Spleen (tissue), 11 donors: ENCODE measurements around the gene CFAP77. TPM values are rescaled to one million over a fixed set of nuclear protein-coding genes. Genes with fewer than 3 reads are reported as not detected.
A peak's percentile ranks its signal among the peaks of the same experiment; 100 is the strongest.

ENCODE experiments used
- DNase-seq: peaks from one replicate; pipeline ENCODE4 v3.0.0-alpha.2; 2020
- H3K27ac ChIP-seq, 8 donors: fragments of 200-600 bp; sonication (generic) in 7 of 8; 1 replicate in 4 of 8; 2 replicates in 4 of 8; pipeline versions ENCODE4 v1.5.0 to v1.8.0; 2016 to 2021; ENCODE audit warnings: inconsistent platforms in 4 of 8, mild to moderate bottlenecking in 4 of 8, moderate library complexity in 1 of 8
- H3K27me3 ChIP-seq, 7 donors: fragments of 200-600 bp; sonication (generic) in 6 of 7; replicated peaks in 1 of 7; 1 replicate in 4 of 7; 2 replicates in 3 of 7; pipeline versions ENCODE4 v1.5.0 to v1.8.0; 2016 to 2021; ENCODE audit warnings: inconsistent platforms in 3 of 7, mild to moderate bottlenecking in 1 of 7
- H3K36me3 ChIP-seq, 6 donors: fragments of 200-600 bp; sonication (generic) in 5 of 6; 1 replicate in 4 of 6; 2 replicates in 2 of 6; pipeline versions ENCODE4 v1.5.0 to v1.8.0; 2016 to 2021; ENCODE audit warnings: inconsistent platforms in 2 of 6
- H3K4me1 ChIP-seq, 6 donors: fragments of 200-600 bp; sonication (generic) in 5 of 6; 1 replicate in 3 of 6; 2 replicates in 3 of 6; pipeline versions ENCODE4 v1.5.0 to v1.8.0; 2016 to 2021; ENCODE audit warnings: inconsistent platforms in 3 of 6
- H3K4me3 ChIP-seq, 8 donors: fragments of 200-600 bp; sonication (generic) in 7 of 8; 1 replicate in 4 of 8; 2 replicates in 4 of 8; pipeline versions ENCODE4 v1.5.0 to v1.8.0; 2016 to 2021; ENCODE audit warnings: inconsistent platforms in 4 of 8, mild to moderate bottlenecking in 4 of 8, moderate library complexity in 2 of 8
- H3K9me3 ChIP-seq, 8 donors: fragments of 200-600 bp; sonication (generic) in 7 of 8; 1 replicate in 4 of 8; 2 replicates in 4 of 8; pipeline versions ENCODE4 v1.5.0 to v1.8.0; 2016 to 2021; ENCODE audit warnings: inconsistent platforms in 4 of 8
- POLR2A ChIP-seq, 3 donors: fragments of 450-650 bp; IDR thresholded peaks; one replicate each; pipeline ENCODE4 v1.5.1; 2017; ENCODE audit warnings: antibody characterized with exemption in 3 of 3, mild to moderate bottlenecking in 1 of 3
- POLR2AphosphoS5 ChIP-seq, 3 donors: sonication (generic); formaldehyde crosslinking; IDR thresholded peaks; one replicate each; pipeline ENCODE4 v1.5.1; 2017; ENCODE audit warnings: antibody characterized with exemption in 3 of 3
- WGBS, 5 donors: extraction: QIAGEN DNeasy Blood & Tissue Kit in 3 of 5; methylation state at CpG; one replicate each; pipeline versions ENCODE4 v1.1.5 to v1.1.7; 2013 to 2018; 5-methylcytosine and 5-hydroxymethylcytosine counted together
- intact Hi-C: fragments of 100-400 bp; cut with DNase I; formaldehyde crosslinking; loops from one replicate; pipeline ENCODE4 v1.15.0; 2023; ENCODE audit warnings: low total_unique reads
- polyA plus RNA-seq, 3 donors: library from polyadenylated mRNA; stranded (reverse); fragments of 200-250 nt; gene quantifications; one replicate each; pipeline ENCODE4 v1.2.1, GENCODE V29; 2013
- total RNA-seq, 7 donors: library from RNA; depleted of rRNA in 3 of 7; stranded (reverse); fragments of >200 nt in 3 of 7; fragmentation: NEBNext Ultra II Directional in 4 of 7; extraction: Animal tissue kit (Norgen Biotek cat#: 25700) in 4 of 7; gene quantifications; one replicate each; pipeline versions ENCODE4 v1.1.0 to v1.2.1, GENCODE V29; 2016 to 2021
- TF ChIP-seq, protein P1 (sequence below), 11 experiments: fragments of 200-600 bp in 7 of 11; fragments of 450-650 bp in 4 of 11; sonication (generic) in 4 of 11; IDR thresholded peaks in 8 of 11; conservative IDR thresholded peaks in 3 of 11; 1 replicate in 7 of 11; 2 replicates in 4 of 11; pipeline versions ENCODE4 v1.4.0 to v1.8.0; 2016 to 2021; ENCODE audit warnings: antibody characterized with exemption in 11 of 11, inconsistent platforms in 4 of 11, mild to moderate bottlenecking in 1 of 11
- donor health status: healthy with polysubstance abuse.
- donor health status: DM: no; HTN: no; CAD: no; lungs with moderate emphysema.
- donor health status: DM: no; HTN: no; CAD: no.
- donor health status: Bipolar disorder and iron deficiency.
- donor health status: healthy.
- donor health status: DM: no; HTN: no; CAD: no.
- donor health status: DM: yes; HTN: yes; CAD: no.

CFAP77 gene
- total and polyA plus RNA-seq, 10 donors, result 0.06 TPM; not detected in 9

DNA sequence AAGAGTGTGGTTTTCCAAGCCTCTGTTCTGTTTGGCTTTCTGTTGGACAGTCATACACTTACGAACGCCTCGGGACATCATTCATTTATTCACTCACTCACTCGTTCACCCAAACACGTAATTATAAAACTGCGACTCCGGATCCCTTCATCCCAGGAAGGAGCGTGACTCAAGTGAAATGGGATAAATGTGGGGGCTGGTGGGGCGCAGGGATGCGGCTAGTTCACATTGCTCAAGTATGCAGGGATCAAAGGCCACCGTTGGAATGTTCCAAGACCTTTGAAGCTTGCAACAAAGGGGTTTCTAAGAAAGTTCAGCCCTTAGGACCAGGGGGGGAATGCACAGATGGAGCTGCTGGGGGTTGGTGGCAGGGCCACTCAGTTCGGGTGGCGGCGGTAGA is 64.2 kb downstream of the CFAP77 start:
- TF ChIP-seq, protein P1, sequence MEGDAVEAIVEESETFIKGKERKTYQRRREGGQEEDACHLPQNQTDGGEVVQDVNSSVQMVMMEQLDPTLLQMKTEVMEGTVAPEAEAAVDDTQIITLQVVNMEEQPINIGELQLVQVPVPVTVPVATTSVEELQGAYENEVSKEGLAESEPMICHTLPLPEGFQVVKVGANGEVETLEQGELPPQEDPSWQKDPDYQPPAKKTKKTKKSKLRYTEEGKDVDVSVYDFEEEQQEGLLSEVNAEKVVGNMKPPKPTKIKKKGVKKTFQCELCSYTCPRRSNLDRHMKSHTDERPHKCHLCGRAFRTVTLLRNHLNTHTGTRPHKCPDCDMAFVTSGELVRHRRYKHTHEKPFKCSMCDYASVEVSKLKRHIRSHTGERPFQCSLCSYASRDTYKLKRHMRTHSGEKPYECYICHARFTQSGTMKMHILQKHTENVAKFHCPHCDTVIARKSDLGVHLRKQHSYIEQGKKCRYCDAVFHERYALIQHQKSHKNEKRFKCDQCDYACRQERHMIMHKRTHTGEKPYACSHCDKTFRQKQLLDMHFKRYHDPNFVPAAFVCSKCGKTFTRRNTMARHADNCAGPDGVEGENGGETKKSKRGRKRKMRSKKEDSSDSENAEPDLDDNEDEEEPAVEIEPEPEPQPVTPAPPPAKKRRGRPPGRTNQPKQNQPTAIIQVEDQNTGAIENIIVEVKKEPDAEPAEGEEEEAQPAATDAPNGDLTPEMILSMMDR (IDR thresholded peaks at IDR 0.05 in 8 of 11, conservative IDR thresholded peaks at IDR 0.05 in 3 of 11), result no peak
- intact Hi-C loops, result no loop called here
- Histone ChIP-seq H3K36me3 (no peaks in the 10 kb centered on the region), H3K4me1 (no peaks in the 10 kb centered on the region), H3K4me3 (no peak overlapping the region), H3K27me3 (peaks cover 0 to 17% (median 0%) of the 10 kb centered on the region in 7 donors), H3K9me3 (no peaks in the 10 kb centered on the region), H3K27ac (no peak overlapping the region)
- 79 to 84% (median 81%) methylated on average over 14 of the region's 14 CpGs for WGBS, 5 donors
- DNase-seq, result peak; percentile 24

DNA sequence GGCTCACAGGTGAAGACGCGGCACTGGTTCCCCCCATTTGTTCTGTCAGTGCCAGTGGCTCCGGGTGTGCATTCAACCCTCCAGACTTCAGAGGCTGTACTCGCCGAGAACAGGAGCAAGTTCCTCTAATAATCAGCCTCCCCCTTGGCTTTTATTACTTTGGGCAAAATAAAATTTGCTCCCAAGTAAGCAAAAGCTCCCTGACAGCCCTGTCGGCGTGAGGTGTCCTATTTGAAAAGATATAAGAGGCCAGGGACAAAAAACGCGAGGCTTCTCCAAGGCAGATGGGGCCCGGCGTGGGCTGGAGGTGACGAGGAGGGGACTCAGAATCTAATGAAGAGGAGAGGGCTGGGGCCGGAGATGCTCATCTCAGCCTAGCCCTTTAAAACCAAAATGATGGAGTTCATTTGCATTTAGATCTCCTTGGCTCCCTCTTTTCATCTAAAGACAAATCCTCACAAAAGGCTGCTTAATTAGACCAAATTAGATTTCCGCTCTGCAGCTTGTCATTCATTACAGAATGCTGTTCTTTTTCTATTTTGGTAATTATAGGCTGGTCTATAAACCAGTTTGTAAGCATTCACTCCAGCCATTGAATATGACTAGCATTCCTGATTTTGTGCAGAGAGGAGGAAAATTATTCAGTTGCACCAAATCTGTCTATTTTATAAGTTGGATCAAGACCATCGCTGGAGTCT is 68.5 kb downstream of the CFAP77 start:
- peaks cover 0 to 56% (median 9%) of the 10 kb centered on the region in 7 donors for H3K27me3 ChIP-seq
- intact Hi-C loops, result no loop called here
- H3K9me3 ChIP-seq, result no peaks in the 10 kb centered on the region
- no peaks in the 10 kb centered on the region for H3K36me3 ChIP-seq
- WGBS, 5 donors, result 81 to 87% (median 83%) methylated on average over 15 of the region's 15 CpGs
- no peak for DNase-seq
- no peak overlapping the region for H3K4me3 ChIP-seq
- TF ChIP-seq POLR2A (IDR thresholded peaks at IDR 0.05) (no peak), POLR2AphosphoS5 (IDR thresholded peaks at IDR 0.05) (no peak)
- TF ChIP-seq, protein P1 (IDR thresholded peaks at IDR 0.05 in 8 of 11, conservative IDR thresholded peaks at IDR 0.05 in 3 of 11), result no peak
- no peaks in the 10 kb centered on the region for H3K4me1 ChIP-seq
- no peak overlapping the region for H3K27ac ChIP-seq

DNA sequence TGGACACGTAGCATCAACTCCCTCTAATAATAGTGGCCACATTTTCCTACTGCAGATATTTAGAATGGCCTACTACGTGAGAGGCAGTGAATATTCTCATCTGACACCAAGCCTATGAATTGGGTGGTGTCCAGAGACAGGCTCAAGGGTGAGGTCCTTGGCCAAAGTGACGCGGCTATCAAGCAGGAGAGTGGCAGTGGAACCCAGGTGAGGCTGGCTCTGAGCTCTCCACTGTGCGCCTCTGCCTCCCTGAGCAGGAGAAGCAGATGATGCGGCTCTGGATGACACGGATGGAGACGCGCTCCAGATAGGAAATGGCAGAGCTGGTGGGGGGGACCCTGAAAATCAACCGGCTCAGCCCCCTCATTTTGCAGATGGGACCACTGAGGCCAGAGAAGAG is 69.7 kb downstream of the CFAP77 start:
- Histone ChIP-seq H3K4me1 (no peaks in the 10 kb centered on the region), H3K27ac (no peak overlapping the region), H3K36me3 (no peaks in the 10 kb centered on the region), H3K9me3 (no peaks in the 10 kb centered on the region), H3K4me3 (no peak overlapping the region), H3K27me3 (peaks cover 0 to 60% (median 9%) of the 10 kb centered on the region in 7 donors)
- TF ChIP-seq POLR2A (IDR thresholded peaks at IDR 0.05), result no peak
- TF ChIP-seq, protein P1 (IDR thresholded peaks at IDR 0.05 in 8 of 11, conservative IDR thresholded peaks at IDR 0.05 in 3 of 11), result no peak
- no peak for TF ChIP-seq POLR2AphosphoS5 (IDR thresholded peaks at IDR 0.05)
- WGBS, 5 donors, result 90 to 97% (median 95%) methylated on average over 10 of the region's 10 CpGs
- intact Hi-C loops, result no loop called here
- no peak for DNase-seq

DNA sequence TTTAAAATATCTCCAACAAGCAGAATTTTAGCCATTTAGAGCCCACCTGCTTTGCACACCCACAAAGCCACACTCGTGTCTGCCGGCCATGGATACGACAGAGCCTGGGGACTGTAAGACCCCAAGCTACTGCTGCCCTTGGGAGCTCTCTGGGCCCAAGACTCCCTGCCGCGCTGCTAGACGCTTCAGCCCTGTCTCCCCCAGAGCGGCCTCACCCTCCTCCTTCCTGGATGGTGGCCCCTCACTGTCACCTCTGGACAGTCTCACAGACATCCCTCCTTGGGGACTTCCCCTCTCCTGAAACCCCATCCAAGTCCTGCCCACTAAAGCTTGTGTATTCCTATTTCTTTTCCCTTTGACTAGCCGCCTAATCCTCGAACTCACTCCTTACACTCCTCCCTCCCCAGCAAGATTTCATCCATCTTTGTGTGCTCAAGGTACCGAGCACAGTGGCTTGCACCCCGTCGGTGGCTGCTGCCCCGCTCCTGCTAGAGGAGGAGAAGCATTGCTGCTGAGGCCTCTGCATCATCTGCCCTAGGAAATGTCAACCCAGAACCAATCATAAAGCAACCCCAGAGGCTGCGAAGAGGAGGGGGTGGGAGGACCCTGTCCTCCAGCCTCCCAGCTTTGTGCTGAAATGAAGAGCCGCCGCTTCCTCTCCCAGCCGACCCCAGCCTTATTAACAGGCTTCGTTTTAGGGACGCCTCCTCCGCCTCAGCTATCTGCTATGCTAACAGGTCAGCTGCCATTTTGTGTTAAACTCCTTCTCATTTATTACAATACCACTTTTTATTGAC is 71.2 kb downstream of the CFAP77 start:
- WGBS, 5 donors, result 69 to 78% (median 73%) methylated on average over 20 of the region's 20 CpGs

More for the DNA sequence above, 71.2 kb downstream of the CFAP77 start:
- no peaks in the 10 kb centered on the region for H3K9me3 ChIP-seq
- H3K27me3 ChIP-seq, result peaks cover 0 to 73% (median 9%) of the 10 kb centered on the region in 7 donors
- DNase-seq, result no peak
- peaks cover 0 to under 1% (median 0%) of the 10 kb centered on the region in 6 donors for H3K4me1 ChIP-seq
- intact Hi-C loops, result no loop called here
- H3K36me3 ChIP-seq, result no peaks in the 10 kb centered on the region
- TF ChIP-seq, protein P1 (IDR thresholded peaks at IDR 0.05 in 8 of 11, conservative IDR thresholded peaks at IDR 0.05 in 3 of 11), result no peak
- TF ChIP-seq POLR2A (IDR thresholded peaks at IDR 0.05) (no peak), POLR2AphosphoS5 (IDR thresholded peaks at IDR 0.05) (no peak)
- H3K27ac ChIP-seq, result no peak overlapping the region
- H3K4me3 ChIP-seq, result no peak overlapping the region
